ENCODE data around the gene VSIG2.
"Not testable (repeated sequence)": the region's sequence is repeated elsewhere in the genome, so short reads cannot be mapped to it uniquely, and the experiment has no call there.

Gene VSIG2

GRCh38 chr11:124770959-124771358 is 18.9 kb upstream of the VSIG2 start:
- not testable (repeated sequence) for DNase-seq, ATAC-seq, H3K27me3 Mint-ChIP-seq, H3K4me1 Mint-ChIP-seq, H3K9me3 Mint-ChIP-seq, H3K4me3 Mint-ChIP-seq
- peak overlapping the region in 1 of 2 donors; percentile 12 for H3K27ac Mint-ChIP-seq

- ATAC-seq (no peak), DNase-seq (no peak)
- H3K9me3 Mint-ChIP-seq: no peaks in the 10 kb centered on the region
- no peaks in the 10 kb centered on the region for H3K27me3 Mint-ChIP-seq
- H3K4me3 Mint-ChIP-seq: no peak overlapping the region
- no peaks in the 10 kb centered on the region for H3K4me1 Mint-ChIP-seq
- H3K27ac Mint-ChIP-seq: no peak overlapping the region
Observed at GRCh38 chr11:124769806-124770774, 18.0 kb upstream of the VSIG2 start.

DNA sequence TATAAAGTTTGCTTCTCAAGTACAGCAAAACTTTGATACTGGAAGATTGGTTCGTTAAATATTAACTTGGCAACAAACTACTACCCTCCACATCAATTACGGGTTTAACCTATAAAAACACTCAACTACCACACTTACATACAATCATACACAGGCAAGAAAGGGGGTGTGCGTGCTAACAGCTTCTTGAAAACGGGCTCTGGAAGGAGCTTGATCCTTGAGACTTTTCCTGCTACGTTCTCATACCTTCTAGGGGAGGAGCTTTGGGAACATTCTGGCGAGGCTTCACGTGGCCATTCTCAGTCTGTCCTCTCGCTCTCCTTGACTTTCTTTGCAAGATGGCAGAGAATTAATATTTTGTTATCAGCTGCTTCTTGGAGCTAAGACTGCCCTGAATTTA is 16.9 kb upstream of the VSIG2 start:
- Mint-ChIP-seq H3K4me3 (no peak overlapping the region), H3K27me3 (no peaks in the 10 kb centered on the region), H3K9me3 (no peaks in the 10 kb centered on the region), H3K27ac (no peak overlapping the region), H3K4me1 (no peaks in the 10 kb centered on the region)
- DNase-seq: no peak
- ATAC-seq: no peak

DNA sequence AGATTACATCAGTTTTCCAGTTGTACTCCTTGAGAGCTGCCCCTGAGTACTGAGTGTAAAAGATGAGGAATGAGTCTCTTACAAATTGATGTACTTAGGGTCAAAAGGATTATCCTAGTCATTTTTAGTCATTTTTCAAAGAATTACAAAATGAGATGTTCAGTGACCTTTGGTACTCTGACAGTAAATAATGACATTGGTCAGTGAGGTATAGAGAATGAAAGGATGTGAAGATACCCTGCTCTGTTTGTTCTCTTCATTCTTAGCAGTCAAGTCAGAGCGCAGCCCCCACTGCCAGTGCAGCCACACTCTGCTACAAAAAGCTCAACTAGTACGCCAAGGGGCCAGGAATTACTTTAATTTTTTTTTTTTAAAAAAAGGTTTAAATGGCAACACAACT is 14.1 kb upstream of the VSIG2 start:
- H3K9me3 Mint-ChIP-seq: no peaks in the 10 kb centered on the region
- DNase-seq: no peak
- peaks cover 20% of the 10 kb centered on the region for H3K4me1 Mint-ChIP-seq
- H3K4me3 Mint-ChIP-seq: no peak overlapping the region
- H3K27me3 Mint-ChIP-seq: peaks cover 7% of the 10 kb centered on the region
- no peak overlapping the region for H3K27ac Mint-ChIP-seq
- no peak for ATAC-seq

- ATAC-seq: peak; percentile 41
- Mint-ChIP-seq H3K4me1 (peaks cover 46% of the 10 kb centered on the region), H3K4me3 (peak overlapping the region; percentile 90 to 93), H3K27me3 (peaks cover 35% of the 10 kb centered on the region), H3K27ac (no peak overlapping the region), H3K9me3 (no peaks in the 10 kb centered on the region)
- peak; percentile 78 to 82 for DNase-seq
Observed at GRCh38 chr11:124763156-124763947, 11.3 kb upstream of the VSIG2 start.

GRCh38 chr11:124762624-124763155 is 10.6 kb upstream of the VSIG2 start:
- H3K9me3 Mint-ChIP-seq: no peaks in the 10 kb centered on the region
- H3K4me1 Mint-ChIP-seq: peaks cover 51% of the 10 kb centered on the region
- no peak for DNase-seq
- peak; percentile 48 for ATAC-seq
- peaks cover 42% of the 10 kb centered on the region for H3K27me3 Mint-ChIP-seq
- H3K27ac Mint-ChIP-seq: no peak overlapping the region
- peak overlapping the region; percentile 90 to 93 for H3K4me3 Mint-ChIP-seq

DNA sequence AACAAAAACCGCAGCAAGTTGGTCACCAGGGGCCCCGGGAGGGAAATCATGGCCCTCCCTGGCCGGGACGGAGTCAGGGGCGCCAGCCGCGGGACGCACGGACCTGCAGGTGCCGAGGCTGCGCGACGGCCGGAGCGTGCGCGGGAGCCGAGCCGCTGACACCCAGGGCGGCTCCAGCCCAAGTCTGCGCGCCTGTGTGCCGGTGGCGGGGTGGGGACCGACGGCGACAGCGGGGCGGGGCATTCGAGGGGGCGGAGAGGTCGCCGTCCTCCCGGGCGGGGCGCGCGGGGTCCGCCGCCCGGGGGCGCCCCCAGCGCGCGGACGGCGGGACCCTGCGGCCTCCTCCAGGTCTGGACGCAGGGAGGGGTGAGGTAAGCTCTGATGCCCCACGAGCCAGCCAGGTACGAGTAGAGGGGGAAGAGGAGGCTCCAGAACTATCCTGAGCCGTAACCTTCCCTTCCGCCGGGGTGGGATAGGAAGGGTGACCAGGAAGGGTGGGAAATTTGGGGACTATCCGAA is 10.1 kb upstream of the VSIG2 start, which contains the start of gene ESAM:
TSS of gene ESAM (minus strand) at position 186 of the 519 bp plus-strand sequence. CDS start at position 50, 136 bp downstream.
- DNase-seq (peak; percentile 68), ATAC-seq (peak; percentile 76)
- peaks cover 51% of the 10 kb centered on the region for H3K4me1 Mint-ChIP-seq
- H3K9me3 Mint-ChIP-seq: no peaks in the 10 kb centered on the region
- H3K4me3 Mint-ChIP-seq: peak within 1 kb of the TSS; percentile 90 to 93
- no peak within 1 kb of the TSS for H3K27ac Mint-ChIP-seq
- peaks cover 47% of the 10 kb centered on the region for H3K27me3 Mint-ChIP-seq

DNA sequence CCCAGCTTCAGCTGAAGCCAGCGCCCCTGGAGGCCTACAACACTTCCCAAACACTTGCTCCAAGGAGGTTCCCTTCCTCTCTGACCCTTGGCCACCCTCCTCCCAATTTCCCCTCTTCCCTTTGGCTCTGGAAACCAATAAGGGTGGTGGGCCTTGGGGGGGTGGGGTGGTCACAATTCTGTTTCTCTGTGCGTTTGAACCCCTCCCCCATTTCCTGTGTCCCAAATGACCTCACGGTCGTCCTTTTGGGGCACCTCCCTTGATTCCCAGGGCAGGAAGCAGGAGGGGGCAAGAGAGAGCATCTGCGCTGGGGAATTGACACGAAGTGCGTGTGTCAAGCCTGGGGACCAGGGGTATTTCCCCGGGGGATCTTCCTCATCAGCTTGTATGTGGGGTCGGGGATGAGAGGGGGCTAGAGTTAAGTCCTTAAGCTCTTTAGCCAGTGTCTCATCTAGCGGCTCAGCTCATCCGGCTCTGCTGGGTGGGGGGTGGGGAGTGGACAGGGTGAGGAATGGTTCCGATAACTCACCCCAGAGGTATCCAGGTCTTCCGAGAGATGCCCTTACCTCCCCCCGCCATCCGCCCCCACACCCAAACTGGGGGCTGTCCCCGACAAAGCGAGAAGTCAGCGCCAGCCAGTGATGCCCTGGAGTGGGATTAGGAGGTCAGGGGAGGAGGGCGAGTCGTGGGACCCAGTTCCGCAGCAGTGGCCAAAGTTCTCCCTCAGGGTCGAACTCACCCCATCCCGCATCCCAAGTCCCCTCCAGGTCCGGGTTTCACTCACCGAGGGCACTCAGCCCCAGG is 9.4 kb upstream of the VSIG2 start:
- peak overlapping the region; percentile 82 to 93 for H3K4me3 Mint-ChIP-seq
- DNase-seq (no peak), ATAC-seq (peak; percentile 19)
- H3K27ac Mint-ChIP-seq: no peak overlapping the region
- H3K4me1 Mint-ChIP-seq: peaks cover 51% of the 10 kb centered on the region
- H3K9me3 Mint-ChIP-seq: no peaks in the 10 kb centered on the region
- peaks cover 54% of the 10 kb centered on the region for H3K27me3 Mint-ChIP-seq

GRCh38 chr11:124760806-124761205 is 8.8 kb upstream of the VSIG2 start:
- Mint-ChIP-seq H3K4me1 (peaks cover 51% of the 10 kb centered on the region), H3K27ac (no peak overlapping the region), H3K4me3 (peak overlapping the region in 1 of 2 donors; percentile 84), H3K27me3 (peaks cover 61% of the 10 kb centered on the region), H3K9me3 (no peaks in the 10 kb centered on the region)
- no peak for ATAC-seq
- DNase-seq: no peak

DNA sequence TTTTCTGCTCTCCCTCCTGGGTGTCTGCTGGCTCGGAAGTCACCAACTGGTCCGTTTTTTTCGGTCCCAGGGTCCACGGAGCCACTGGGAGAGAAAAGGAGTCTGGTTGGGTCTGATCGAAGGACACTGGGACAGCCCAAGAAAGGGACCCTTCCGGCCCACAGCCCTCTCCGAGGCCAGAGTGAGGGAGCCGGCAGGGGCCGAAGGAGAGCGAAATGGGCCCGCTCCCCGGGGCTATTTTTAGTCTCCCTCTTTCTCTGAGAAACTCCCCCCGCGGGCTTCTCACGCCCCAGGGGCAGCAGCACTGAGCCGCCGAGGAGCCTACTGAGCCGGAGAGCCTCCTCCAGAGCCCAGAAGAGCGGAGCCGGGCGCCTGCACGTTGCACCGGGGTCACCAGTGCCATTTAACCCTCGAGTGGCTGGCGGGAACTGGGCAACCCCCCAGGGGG is 8.2 kb upstream of the VSIG2 start:
- Mint-ChIP-seq H3K27ac (peak overlapping the region in 1 of 2 donors; percentile 79), H3K4me3 (peak overlapping the region; percentile 43 to 84), H3K4me1 (peaks cover 51% of the 10 kb centered on the region), H3K9me3 (no peaks in the 10 kb centered on the region), H3K27me3 (peaks cover 61% of the 10 kb centered on the region)
- ATAC-seq (no peak), DNase-seq (no peak)

DNA sequence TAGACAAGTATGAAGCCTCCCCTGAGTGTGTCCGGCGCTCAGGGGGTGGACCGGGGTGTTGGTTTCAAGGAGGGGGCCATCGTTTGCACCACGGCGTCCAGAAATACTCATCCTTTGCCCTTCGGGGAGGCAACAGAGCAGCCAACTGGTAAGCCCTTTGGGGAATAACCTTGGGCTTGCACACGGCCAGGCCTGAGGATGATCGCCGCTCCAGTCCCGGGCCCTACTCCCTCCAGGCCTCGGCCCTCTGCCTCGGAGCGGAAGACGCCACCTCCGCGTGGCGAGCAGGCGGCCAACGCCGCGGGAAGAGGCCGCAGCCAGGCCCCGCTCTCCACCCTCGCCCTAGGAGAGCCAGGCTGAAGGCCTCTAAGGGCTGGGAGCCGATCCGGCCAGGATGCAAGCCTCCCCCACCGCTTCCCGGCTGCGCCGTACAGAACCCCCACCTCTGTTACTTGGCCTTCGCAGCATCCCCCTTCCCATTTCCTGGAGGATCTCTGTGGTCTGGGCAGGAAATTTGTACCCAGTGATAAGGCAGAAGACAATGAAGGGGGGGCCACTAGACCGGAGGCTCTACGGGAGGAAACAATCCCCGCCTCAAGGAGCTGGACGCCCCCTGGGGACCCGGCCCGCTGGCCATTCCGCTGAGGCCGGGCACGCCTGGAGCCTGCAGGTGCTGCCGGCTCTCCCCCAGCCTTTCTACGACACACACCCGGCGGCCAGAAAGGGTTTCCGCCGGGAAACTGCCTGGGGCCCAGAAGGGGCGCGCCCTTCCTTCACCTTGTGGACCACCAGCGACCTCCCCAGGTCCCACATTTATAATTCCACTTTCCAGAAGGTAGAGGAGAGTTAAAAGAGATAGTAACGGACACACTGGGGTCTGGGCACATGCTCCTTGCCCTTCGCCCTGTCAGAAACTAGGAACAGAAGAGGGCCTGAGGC is 7.5 kb upstream of the VSIG2 start:
- ATAC-seq: no peak
- peak overlapping the region in 1 of 2 donors; percentile 79 for H3K27ac Mint-ChIP-seq
- no peak for DNase-seq
- peak overlapping the region; percentile 43 to 84 for H3K4me3 Mint-ChIP-seq
- H3K9me3 Mint-ChIP-seq: no peaks in the 10 kb centered on the region
- H3K4me1 Mint-ChIP-seq: peaks cover 51% of the 10 kb centered on the region
- H3K27me3 Mint-ChIP-seq: peaks cover 66% of the 10 kb centered on the region

- Mint-ChIP-seq H3K4me3 (peak overlapping the region; percentile 75 to 84), H3K4me1 (peaks cover 49% of the 10 kb centered on the region), H3K27ac (no peak overlapping the region), H3K9me3 (no peaks in the 10 kb centered on the region), H3K27me3 (peaks cover 71% of the 10 kb centered on the region)
- ATAC-seq (peak; percentile 64), DNase-seq (peak; percentile 70 to 74)
Observed at GRCh38 chr11:124758355-124759265, 6.6 kb upstream of the VSIG2 start.

- Mint-ChIP-seq H3K4me3 (no peak overlapping the region), H3K27me3 (peaks cover 71% of the 10 kb centered on the region), H3K27ac (no peak overlapping the region), H3K9me3 (no peaks in the 10 kb centered on the region), H3K4me1 (peaks cover 41% of the 10 kb centered on the region)
- DNase-seq (no peak), ATAC-seq (no peak)
Observed at GRCh38 chr11:124757320-124757719, 5.3 kb upstream of the VSIG2 start.
